A673 (cell line): Measurements from ENCODE around the gene HCLS1.

Source experiments
- EZH2 ChIP-seq: fragments of 200-600 bp; sonication (generic); IDR thresholded peaks from 2 replicates; pipeline ENCODE4 v1.6.1; 2017; ENCODE audit warnings: borderline replicate concordance, low read depth, mild to moderate bottlenecking, mixed read lengths, antibody characterized with exemption, low read length; ENCODE audit not compliant: poor library complexity, severe bottlenecking
- TF ChIP-seq, protein P1 (sequence below): fragments of 300-800, 200-600 bp; sonication (generic); conservative IDR thresholded peaks from 2 replicates; pipeline ENCODE4 v1.5.1; 2017; ENCODE audit warnings: low read depth, mild to moderate bottlenecking, antibody characterized with exemption, low read length, moderate library complexity, mixed read lengths

DNA sequence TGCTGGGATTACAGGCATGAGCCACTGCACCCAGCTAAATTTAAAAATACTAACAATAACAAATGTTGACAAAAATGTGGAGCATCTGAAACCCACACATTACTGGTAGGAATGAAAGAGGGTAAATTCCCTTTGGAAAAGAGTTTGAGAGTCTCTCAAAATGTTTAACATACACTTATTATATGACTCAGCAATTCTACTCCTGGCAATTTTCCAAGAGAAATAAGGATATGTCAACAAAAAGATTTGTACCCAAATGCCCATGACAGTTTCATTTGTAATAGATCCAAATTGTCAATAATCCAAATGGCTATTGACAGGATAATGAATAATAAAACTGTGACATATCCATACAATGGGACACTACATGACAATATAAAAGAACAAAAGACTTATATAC is 9.0 kb downstream of the HCLS1 start:
- no peak for TF ChIP-seq EZH2
- TF ChIP-seq, protein P1, sequence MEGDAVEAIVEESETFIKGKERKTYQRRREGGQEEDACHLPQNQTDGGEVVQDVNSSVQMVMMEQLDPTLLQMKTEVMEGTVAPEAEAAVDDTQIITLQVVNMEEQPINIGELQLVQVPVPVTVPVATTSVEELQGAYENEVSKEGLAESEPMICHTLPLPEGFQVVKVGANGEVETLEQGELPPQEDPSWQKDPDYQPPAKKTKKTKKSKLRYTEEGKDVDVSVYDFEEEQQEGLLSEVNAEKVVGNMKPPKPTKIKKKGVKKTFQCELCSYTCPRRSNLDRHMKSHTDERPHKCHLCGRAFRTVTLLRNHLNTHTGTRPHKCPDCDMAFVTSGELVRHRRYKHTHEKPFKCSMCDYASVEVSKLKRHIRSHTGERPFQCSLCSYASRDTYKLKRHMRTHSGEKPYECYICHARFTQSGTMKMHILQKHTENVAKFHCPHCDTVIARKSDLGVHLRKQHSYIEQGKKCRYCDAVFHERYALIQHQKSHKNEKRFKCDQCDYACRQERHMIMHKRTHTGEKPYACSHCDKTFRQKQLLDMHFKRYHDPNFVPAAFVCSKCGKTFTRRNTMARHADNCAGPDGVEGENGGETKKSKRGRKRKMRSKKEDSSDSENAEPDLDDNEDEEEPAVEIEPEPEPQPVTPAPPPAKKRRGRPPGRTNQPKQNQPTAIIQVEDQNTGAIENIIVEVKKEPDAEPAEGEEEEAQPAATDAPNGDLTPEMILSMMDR = no peak
